HG03159 (cell line): Measurements from ENCODE around the gene ARCN1.
A peak's percentile ranks its signal among the peaks of the same experiment; 100 is the strongest.
"Not testable (repeated sequence)": the region's sequence is repeated elsewhere in the genome, so short reads cannot be mapped to it uniquely, and the experiment has no call there.

ENCODE experiments used
- ATAC-seq: cut with Tn5 transposase; IDR thresholded peaks from one replicate; pipeline ENCODE4 v1.9.1; 2021; ENCODE audit warnings: mild to moderate bottlenecking, moderate library complexity; ENCODE audit not compliant: unreplicated experiment

The ARCN1 gene

GRCh38 chr11:118544010-118544646, 28.1 kb upstream of the ARCN1 start:
- no peak for ATAC-seq

- ATAC-seq: no peak
Observed at GRCh38 chr11:118544647-118545010, 27.6 kb upstream of the ARCN1 start.

GRCh38 chr11:118545533-118545932, 26.7 kb upstream of the ARCN1 start:
- ATAC-seq: no peak

GRCh38 chr11:118547132-118547531, 25.1 kb upstream of the ARCN1 start:
- ATAC-seq: no peak

- no peak for ATAC-seq
Observed at GRCh38 chr11:118552341-118552740, 19.9 kb upstream of the ARCN1 start.

- no peak for ATAC-seq
Observed at GRCh38 chr11:118560806-118561205, 11.4 kb upstream of the ARCN1 start.

GRCh38 chr11:118565051-118565450, 7.2 kb upstream of the ARCN1 start:
- ATAC-seq: no peak

GRCh38 chr11:118569670-118570069, 2.5 kb upstream of the ARCN1 start:
- no peak for ATAC-seq

- no peak for ATAC-seq
Observed at GRCh38 chr11:118570787-118571186, 1.4 kb upstream of the ARCN1 start.

- peak; percentile 15 for ATAC-seq
Observed at GRCh38 chr11:118571701-118572060, 528 bp upstream of the ARCN1 start.

- ATAC-seq: peak; percentile 23
Observed at GRCh38 chr11:118572981-118573550, 857 bp downstream of the ARCN1 start.

- ATAC-seq: no peak
Observed at GRCh38 chr11:118574636-118575035, 2.4 kb downstream of the ARCN1 start.

- ATAC-seq: not testable (repeated sequence)
Observed at GRCh38 chr11:118577995-118578394, 5.8 kb downstream of the ARCN1 start.

GRCh38 chr11:118581057-118581456, 8.8 kb downstream of the ARCN1 start:
- no peak for ATAC-seq

GRCh38 chr11:118587952-118588351, 15.7 kb downstream of the ARCN1 start:
- no peak for ATAC-seq

- ATAC-seq: no peak
Observed at GRCh38 chr11:118592616-118593367, 20.6 kb downstream of the ARCN1 start.

GRCh38 chr11:118594984-118595383, 22.8 kb downstream of the ARCN1 start:
- not testable (repeated sequence) for ATAC-seq

GRCh38 chr11:118596224-118597146, 24.3 kb downstream of the ARCN1 start:
- ATAC-seq: no peak

- ATAC-seq: no peak
Observed at GRCh38 chr11:118597556-118597955, 25.3 kb downstream of the ARCN1 start.

GRCh38 chr11:118602331-118602730, 30.1 kb downstream of the ARCN1 start:
- no peak for ATAC-seq

GRCh38 chr11:118603709-118604108, 31.5 kb downstream of the ARCN1 start:
- not testable (repeated sequence) for ATAC-seq
